KG1 (cell line): ENCODE results near the gene TEAD3.
"Not testable (repeated sequence)": the region's sequence is repeated elsewhere in the genome, so short reads cannot be mapped to it uniquely, and the experiment has no call there.

Source experiments
- DNase-seq: peaks from one replicate; lab custom pipeline; 2025; lab: John Stamatoyannopoulos, UW

TEAD3 gene

DNA sequence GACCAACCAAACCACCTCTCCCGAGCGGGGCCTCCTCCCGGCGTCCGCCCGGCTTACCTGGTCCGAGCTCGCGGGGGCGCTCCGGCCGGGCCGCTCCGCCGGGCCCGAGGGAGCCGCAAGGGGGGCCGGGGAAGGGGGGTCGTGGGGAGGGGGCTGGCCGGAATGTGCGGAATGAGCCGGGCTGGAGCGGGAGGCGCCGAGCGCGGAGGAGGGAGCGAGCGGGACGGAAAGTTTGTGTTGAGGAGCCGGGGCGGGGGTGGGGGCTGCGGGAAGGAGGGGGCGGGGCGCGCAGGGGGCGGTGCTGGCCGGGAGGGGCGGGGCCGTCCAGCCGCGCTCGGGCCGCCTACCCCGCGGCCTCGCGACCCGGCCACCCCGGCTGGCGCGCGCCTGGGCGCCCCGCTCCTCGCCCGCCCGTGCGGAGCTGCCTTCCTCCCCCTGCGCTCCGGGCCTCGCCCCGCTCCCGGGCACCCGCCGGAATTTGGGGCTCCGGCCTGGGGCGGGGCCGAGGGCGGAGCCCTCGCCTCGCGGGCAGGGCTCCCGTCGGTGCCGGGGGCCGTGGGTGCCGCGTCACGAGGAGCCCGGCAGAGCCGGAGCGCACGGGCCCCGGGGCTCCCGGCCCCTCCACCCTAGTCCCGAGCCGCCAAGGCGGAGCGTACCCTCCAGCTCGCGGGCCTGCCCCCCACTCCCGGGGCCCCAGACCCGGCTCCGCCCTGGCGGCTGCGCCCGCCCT is at the start of gene TEAD3:
TSS of gene TEAD3 (minus strand) at position 239 of the 730 bp plus-strand sequence.
- no peak for DNase-seq

DNA sequence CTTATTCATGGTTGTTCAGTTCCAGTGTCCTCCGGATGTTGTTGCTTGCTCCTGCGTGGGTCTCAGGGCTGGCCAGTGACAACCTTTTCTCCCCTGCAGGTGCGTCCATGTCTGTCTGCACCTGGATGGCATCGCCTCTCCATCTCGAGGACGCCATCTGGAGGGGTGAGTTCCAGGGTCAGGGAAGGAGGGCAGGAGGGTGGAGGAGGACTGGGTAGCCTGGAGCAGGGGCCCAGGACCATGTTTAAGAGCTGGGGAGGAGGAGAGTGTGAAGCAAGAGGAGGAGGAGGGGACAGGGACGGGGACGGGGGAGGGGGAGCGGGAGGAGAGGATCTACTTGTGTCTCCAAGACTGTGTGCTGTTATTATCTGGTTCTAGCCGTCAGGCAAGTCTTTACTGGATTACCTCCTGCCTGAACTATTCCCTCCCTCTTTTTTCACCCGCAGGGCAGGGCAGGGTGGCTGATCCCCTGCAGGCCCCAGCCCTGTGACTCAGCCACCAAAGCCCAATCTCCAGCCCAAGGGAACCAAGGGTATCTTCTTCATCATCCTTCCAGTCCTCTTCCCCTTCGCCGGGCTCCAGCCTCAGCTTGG is 48.0 kb upstream of the TEAD3 start:
- DNase-seq = no peak

DNA sequence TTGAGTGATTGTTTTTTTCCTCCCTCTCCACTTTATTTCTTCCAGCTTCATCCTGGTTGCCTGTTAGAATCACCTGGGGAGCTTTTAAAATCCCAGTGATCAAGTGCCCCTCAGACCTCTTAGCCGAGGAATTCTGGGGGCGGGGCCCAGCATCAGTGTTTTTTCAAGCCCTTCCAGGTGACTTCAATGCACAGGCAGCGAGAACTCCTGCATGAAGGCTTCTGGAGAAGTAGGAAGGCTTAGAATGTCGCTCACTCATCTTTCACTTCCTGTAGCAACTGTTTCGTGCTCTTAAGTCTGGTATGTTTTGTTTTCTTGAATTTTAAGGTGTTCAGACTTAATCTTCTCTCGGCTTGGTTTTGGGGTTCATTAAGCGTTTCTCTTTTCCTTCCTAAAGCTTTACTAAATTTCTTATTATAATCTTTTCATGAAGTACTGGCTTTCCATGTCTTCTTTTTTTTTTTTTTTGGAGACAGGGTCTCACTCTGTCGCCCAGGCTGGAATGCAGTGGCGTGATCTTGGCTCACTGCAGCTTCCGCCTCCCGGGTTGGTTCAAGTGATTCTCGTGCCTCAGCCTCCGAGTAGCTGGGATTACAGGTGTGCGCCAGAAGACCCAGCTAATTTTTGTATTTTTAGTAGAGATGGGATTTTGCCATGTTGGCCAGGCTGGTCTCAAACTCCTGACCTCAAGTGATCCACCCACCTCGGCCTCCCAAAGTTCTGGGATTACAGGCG is 46.7 kb upstream of the TEAD3 start:
- no peak for DNase-seq

DNA sequence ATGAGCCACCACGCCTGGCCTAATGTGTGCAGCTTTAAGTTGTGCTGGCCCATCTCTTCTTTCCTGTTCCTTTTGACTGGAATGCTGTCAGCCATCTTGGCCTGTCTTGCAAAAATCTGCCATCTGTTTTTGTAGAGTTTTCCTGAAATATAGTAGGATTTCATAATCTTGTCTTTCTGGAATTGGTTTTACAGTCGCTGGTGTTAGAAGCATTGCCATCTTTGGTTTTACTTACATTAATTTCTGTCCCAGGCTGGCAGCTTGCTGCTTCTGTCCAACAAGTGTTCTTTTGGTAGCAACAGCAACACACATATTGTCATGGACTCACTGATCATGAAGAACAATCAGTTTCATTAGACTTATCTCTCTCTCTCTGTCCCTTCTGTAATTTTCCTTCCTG is 45.0 kb upstream of the TEAD3 start:
- no peak for DNase-seq

GRCh38 chr6:35539223-35539622 is 42.3 kb upstream of the TEAD3 start:
- DNase-seq = no peak

DNA sequence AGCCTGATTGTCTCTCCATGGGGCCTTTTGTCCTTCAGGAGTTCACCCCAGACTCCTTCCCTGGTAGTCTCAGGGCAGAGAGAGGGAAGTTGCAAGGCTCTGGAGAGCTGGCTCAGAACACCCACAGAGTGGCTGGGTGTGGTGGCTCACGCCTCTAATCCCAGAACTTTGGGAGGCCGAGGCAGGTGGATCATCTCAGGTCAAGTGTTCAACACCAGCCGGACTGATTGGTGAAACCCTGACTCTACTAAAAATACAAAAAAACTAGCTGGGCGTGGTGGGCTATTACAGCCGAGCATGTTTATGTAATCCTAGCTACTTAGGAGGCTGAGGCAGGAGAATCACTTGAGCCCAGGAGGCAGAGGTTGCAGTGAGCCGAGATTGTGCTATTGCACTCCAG is 39.0 kb upstream of the TEAD3 start:
- DNase-seq = not testable (repeated sequence)

- no peak for DNase-seq
These were observed 37.7 kb upstream of the TEAD3 start for GRCh38 chr6:35534407-35535170.

DNA sequence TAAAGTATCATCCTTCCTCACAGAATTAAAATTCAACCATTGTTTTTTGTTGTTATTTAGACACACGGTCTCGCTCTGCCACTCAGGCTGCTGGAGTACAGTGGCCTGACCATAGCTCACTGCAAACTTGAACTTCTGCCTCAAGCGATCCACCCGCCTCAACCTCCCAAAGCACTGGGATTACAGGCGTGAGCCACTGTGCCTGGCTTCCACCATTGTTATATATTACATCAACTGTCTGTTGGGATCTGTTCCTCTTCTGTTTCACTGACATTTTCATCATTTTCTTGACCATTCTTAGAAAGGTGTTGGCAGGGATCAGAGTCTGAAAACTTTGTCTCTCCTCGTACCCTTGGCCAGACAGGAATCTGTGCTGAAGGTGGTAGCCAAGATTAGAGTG is 37.1 kb upstream of the TEAD3 start:
- DNase-seq = no peak

- no peak for DNase-seq
These were observed 35.2 kb upstream of the TEAD3 start for GRCh38 chr6:35532126-35532525.

- DNase-seq = no peak
These were observed 27.6 kb upstream of the TEAD3 start for GRCh38 chr6:35524380-35525020.

- DNase-seq = peak; percentile 37
These were observed 26.1 kb upstream of the TEAD3 start for GRCh38 chr6:35522660-35523658.

- DNase-seq = no peak
These were observed 25.3 kb upstream of the TEAD3 start for GRCh38 chr6:35522151-35522550.

DNA sequence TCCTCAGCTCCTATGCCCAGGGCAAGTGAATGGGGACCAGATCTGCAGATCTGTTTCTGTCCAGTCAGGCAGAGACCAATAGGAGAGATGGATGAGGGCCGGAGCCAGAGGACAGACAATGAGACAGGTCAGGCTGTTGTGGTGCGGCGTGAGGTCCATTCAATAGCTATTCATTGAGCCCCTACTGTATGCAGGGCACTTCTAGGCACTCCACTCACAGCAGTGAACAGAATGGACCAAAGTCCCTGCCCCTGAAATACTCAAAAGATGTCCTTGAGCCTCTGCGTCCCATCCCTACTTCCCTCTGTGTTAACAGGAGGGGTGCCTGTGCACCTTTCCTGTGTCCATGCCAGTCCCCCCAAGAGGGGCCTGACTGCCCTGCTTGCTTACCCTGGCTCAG is 24.4 kb upstream of the TEAD3 start:
- DNase-seq = no peak

DNA sequence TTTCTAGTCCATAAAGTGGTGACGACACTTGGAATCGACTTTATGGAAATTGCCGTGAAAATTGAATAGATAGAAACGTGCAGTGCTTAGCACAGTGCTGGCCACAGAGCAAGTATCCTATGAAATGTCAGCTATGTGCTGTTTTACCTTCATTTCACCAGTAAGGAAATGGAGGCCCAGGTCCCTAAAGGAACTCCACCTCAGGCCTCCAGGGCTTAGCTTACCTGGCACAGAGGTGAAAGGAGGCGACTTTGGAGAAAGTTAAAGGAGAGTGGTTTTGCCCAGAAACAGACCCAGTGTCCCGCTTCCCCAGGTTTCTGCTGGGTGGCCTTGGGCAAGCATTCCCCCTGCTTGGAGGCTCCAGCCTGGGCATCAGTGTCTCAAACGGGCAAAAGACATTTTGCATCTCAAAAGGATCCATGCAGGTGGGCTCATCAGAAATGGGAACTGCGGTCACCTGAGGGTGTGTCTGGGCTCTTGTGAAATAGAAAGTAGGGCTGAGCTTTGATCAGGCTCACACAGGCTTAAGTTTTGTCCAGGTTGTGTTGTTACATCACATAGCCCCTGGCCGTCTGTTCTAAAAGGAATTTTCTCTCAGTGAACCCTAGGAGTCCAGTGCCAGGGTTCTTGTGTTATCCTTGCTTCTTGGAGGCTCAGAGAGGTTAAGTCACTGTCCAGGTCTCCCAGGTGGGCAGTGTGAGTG is 22.6 kb upstream of the TEAD3 start:
- DNase-seq = no peak

- no peak for DNase-seq
These were observed 21.9 kb upstream of the TEAD3 start for GRCh38 chr6:35518566-35519312.

GRCh38 chr6:35517978-35518377 is 21.1 kb upstream of the TEAD3 start:
- DNase-seq = not testable (repeated sequence)

- no peak for DNase-seq
These were observed 19.8 kb upstream of the TEAD3 start for GRCh38 chr6:35516712-35517111.

- not testable (repeated sequence) for DNase-seq
These were observed 19.1 kb upstream of the TEAD3 start for GRCh38 chr6:35515939-35516338.

- DNase-seq = no peak
These were observed 17.7 kb upstream of the TEAD3 start for GRCh38 chr6:35514587-35514986.
